IPS DF 6.9 (cell line): ENCODE data around the gene SUPT16H.
"Not testable (repeated sequence)": the region's sequence is repeated elsewhere in the genome, so short reads cannot be mapped to it uniquely, and the experiment has no call there.

Experiments used
- DNase-seq: peaks from one replicate; pipeline ENCODE4 v3.0.0-alpha.2; 2013; ENCODE audit warnings: low read depth, low spot score
- H3K27ac ChIP-seq: one replicate; pipeline ENCODE4 v1.5.1; 2013; ENCODE audit warnings: low read length, control low read depth
- H3K27me3 ChIP-seq: 2 replicates; pipeline ENCODE4 v1.6.1; 2013; ENCODE audit warnings: mild to moderate bottlenecking, low read length; ENCODE audit not compliant: control insufficient read depth, insufficient read depth
- H3K36me3 ChIP-seq: 2 replicates; pipeline ENCODE4 v1.6.1; 2013; ENCODE audit warnings: low read length; ENCODE audit not compliant: control insufficient read depth, insufficient read depth
- H3K4me1 ChIP-seq: 2 replicates; pipeline ENCODE4 v1.6.1; 2013; ENCODE audit warnings: low read length; ENCODE audit not compliant: control insufficient read depth, insufficient read depth
- H3K4me3 ChIP-seq: 2 replicates; pipeline ENCODE4 v1.5.1; 2013; ENCODE audit warnings: mild to moderate bottlenecking, low read length
- H3K9me3 ChIP-seq: 2 replicates; pipeline ENCODE4 v1.6.1; 2013; ENCODE audit warnings: low read length, inconsistent platforms; ENCODE audit not compliant: control insufficient read depth, insufficient read depth
- WGBS: extraction: QIAGEN DNeasy Blood & Tissue Kit; methylation state at CpG from one replicate; pipeline ENCODE4 v1.1.7; 2013; ENCODE audit warnings: mixed read lengths, missing lambda C conversion rate; ENCODE audit not compliant: insufficient read length, insufficient coverage; 5-methylcytosine and 5-hydroxymethylcytosine counted together

The SUPT16H gene

DNA sequence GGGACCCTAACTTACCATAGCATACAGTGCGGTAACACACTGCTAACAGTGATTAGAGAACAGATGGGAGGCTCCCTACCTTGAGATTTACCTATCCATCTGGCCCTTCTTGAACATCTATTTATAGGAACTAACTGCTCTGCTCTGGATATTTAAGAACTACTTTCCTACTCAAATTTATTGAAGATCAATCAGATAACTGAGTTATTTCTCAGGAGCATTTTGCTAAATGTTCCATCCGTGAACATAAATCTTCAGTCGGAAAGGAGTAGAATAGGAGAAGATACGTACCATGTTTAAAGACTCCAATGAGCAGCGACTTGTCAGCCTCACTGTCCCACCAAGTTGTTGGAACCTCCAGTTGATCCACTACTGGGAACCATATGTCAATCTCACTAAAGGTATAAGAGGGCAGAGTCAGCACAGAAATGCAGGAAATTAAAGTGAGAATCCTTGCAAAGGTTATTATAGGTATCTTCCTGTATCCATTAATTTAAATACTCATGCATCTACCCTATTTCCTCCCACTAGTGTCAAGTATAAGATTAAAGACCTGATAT, 15.6 kb upstream of the SUPT16H start:
- Histone ChIP-seq H3K4me1 (no peaks in the 10 kb centered on the region), H3K4me3 (no peak overlapping the region), H3K27me3 (no peaks in the 10 kb centered on the region), H3K36me3 (peaks cover 38% of the 10 kb centered on the region; the same call in 1 of the 2 replicates), H3K9me3 (no peaks in the 10 kb centered on the region), H3K27ac (no peak overlapping the region)
- no peak for DNase-seq
- no CpG with 5 or more reads among the region's 5 CpGs for WGBS

DNA sequence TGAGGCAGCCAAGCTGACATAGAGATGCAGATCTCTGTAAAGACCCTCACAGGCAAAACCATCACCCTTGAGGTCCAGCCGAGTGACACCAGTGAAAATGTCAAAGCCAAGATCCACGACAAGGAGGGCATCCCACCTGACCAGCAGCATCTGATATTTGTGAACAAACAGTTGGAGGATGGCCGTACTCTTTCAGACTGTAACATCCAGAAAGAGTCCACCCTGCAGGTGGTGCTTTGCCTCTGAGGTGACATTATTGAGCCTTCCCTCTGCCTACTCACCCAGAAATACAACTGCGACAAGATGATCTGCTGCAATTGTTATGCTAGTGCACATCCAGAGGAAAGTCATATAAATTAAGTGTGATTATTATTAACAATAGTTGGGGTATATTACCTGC, 15.1 kb upstream of the SUPT16H start:
- H3K4me3 ChIP-seq = no peak overlapping the region
- peaks cover 41% of the 10 kb centered on the region for H3K36me3 ChIP-seq
- no peaks in the 10 kb centered on the region for H3K4me1 ChIP-seq
- no peak overlapping the region for H3K27ac ChIP-seq
- no peaks in the 10 kb centered on the region for H3K9me3 ChIP-seq
- WGBS = no CpG with 5 or more reads among the region's 4 CpGs
- H3K27me3 ChIP-seq = no peaks in the 10 kb centered on the region
- no peak for DNase-seq

DNA sequence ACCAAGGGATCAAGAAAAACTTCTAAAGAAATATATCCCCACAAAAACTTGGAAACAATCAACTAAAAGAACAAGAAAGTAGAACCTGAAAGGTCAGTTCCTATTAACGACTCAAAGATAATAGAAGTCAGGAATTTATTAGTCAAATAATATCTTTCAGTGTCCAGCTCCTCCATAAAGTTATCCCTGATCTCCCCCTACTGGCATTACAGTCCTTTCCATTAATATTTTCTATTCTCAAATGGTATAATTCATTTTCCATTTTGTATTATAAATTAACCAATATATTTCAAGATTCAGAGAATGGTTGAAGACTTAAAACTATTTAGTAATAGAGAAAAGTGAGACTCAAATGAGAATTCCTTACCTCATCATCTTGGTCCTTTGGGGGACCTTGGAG, 11.6 kb upstream of the SUPT16H start:
- Histone ChIP-seq H3K4me1 (no peaks in the 10 kb centered on the region), H3K9me3 (no peaks in the 10 kb centered on the region), H3K27me3 (no peaks in the 10 kb centered on the region), H3K27ac (no peak overlapping the region), H3K4me3 (no peak overlapping the region), H3K36me3 (peaks cover 47% of the 10 kb centered on the region)
- WGBS = no CpG with 5 or more reads among the region's 1 CpG
- DNase-seq = no peak

DNA sequence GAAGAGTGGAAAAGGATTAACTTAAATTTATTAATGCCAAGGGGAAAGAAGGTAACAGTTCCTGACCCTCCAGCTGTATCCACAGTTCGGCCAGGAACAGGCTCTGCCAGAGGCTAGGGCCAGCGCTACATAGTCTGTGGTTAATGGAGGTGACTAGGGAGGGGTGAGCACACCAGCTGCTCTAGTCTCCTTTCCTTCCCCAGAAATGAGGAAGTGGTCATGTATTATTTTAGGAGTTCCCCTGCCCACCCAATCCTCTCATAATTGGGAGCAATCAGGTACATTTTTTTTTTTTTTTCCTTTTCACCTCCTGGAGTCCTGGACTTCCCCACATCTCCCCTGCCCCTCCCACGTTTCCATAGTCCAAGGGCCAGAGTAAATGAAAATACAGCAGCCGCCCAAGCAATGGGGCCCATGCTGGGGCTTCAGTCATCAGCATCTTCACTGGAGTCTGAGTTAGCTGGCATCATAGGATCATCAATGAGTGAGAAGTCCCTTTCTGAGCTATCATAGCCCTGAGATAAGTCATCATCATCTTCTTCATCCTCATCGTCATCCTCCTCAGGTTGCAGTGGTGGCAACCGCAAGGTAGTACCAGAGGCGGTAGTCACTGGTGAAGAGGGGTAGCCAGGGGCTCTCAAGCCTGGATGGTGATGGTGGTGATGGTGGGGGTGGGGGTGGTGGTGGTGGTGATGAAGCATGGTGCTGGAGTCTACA, 1.5 kb upstream of the SUPT16H start:
- Histone ChIP-seq H3K36me3 (peaks cover 2% of the 10 kb centered on the region; the same call in 1 of the 2 replicates), H3K9me3 (no peaks in the 10 kb centered on the region), H3K27me3 (no peaks in the 10 kb centered on the region), H3K27ac (no peak overlapping the region), H3K4me1 (no peaks in the 10 kb centered on the region; the same call in 1 of the 2 replicates), H3K4me3 (no peak overlapping the region)
- WGBS = no CpG with 5 or more reads among the region's 7 CpGs
- DNase-seq = no peak

DNA sequence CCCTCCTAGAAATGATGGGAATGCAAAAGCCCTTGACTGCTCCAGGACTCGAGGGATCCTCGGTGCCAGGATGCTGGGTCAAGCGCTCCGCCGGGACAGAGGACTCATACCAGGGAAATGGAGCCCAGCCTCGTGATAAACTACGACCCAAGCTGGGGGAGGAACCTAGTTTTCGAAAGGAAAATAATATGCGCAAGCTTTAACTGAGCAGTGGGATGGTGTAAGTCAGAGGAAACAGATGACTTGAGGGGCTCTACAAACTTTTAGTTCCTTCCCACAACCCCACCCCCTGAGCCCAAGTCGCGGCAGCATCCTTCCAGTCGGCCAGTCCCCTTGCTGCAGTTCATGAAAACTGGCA, 654 bp upstream of the SUPT16H start:
- no CpG with 5 or more reads among the region's 12 CpGs for WGBS
- no peak for DNase-seq
- H3K36me3 ChIP-seq = no peaks in the 10 kb centered on the region; the same call in 1 of the 2 replicates
- no peaks in the 10 kb centered on the region; the same call in 1 of the 2 replicates for H3K4me1 ChIP-seq
- no peaks in the 10 kb centered on the region for H3K9me3 ChIP-seq
- H3K27ac ChIP-seq = no peak overlapping the region
- H3K4me3 ChIP-seq = peak overlapping the region; percentile 100; the same call in 1 of the 2 replicates
- H3K27me3 ChIP-seq = no peaks in the 10 kb centered on the region

DNA sequence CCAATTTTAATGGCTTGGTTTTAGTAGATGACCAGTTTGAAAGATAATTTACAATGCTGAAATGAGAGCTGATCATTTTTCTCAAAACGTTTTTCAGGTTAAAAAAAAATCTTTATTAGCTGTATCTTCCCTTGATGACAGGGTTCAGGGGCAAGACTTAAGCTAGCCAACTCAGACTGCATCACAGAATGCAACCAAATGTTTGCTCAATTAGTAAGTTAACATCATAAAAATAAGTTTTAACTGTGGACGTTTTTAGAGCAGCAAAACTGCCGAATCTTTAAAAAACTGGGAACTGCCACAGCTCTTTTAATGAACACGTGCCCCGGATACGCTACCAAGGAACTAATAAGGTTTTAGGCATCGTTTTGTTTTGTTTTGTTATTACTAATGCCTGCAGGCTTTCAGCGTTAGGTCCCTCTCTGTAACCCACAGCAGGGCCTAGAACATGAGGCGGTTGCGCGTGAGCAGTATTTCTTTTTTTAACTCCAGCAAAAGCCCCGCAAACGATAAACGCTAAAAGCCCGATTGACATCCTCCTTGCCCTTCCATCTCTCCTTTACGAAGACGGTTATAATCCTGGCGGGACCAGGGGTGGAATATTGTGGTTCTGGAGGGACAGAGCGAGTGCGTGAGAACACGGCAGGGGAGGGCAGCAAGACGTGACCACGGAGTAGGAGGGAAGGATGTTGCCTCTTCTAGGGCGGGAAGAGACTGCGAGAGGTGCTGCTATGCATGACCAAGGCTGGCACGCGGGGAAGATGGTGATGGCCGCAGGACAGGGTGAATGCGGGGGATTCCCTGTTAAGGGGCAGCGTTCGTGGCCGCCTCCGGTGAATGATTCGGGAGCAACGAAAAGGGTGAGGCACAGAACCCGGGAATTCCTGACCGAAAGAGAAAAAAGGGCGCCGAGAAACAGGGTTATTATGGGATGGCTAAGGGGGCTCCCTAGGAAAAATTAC, 652 bp downstream of the SUPT16H start:
- no peak for DNase-seq
- WGBS = no CpG with 5 or more reads among the region's 39 CpGs
- Histone ChIP-seq H3K4me3 (peak overlapping the region; percentile 100), H3K9me3 (no peaks in the 10 kb centered on the region), H3K27ac (no peak overlapping the region), H3K27me3 (no peaks in the 10 kb centered on the region), H3K4me1 (no peaks in the 10 kb centered on the region; the same call in 1 of the 2 replicates), H3K36me3 (no peaks in the 10 kb centered on the region; the same call in 1 of the 2 replicates)

DNA sequence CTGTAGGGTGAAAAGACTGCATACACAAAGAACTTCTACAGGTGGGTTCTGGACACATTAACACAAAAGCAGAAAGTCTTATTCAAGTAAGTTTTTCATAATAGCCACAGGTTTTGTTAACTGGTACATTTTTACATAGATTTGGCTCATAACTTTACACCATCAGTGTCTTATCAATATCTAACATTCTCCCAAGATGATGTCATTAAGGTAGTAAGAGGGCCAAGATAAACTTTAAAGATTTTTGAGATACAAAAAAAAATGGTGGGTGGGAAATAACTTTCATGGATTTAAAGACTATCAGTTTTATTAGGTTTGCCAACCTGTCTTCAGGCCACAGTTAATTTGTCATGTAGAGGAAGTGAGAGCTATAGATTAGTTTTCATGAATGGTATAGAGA, 1.7 kb downstream of the SUPT16H start:
- Histone ChIP-seq H3K36me3 (no peaks in the 10 kb centered on the region; the same call in 1 of the 2 replicates), H3K4me3 (no peak overlapping the region), H3K27ac (no peak overlapping the region), H3K4me1 (no peaks in the 10 kb centered on the region; the same call in 1 of the 2 replicates), H3K9me3 (no peaks in the 10 kb centered on the region), H3K27me3 (no peaks in the 10 kb centered on the region)
- no peak for DNase-seq

DNA sequence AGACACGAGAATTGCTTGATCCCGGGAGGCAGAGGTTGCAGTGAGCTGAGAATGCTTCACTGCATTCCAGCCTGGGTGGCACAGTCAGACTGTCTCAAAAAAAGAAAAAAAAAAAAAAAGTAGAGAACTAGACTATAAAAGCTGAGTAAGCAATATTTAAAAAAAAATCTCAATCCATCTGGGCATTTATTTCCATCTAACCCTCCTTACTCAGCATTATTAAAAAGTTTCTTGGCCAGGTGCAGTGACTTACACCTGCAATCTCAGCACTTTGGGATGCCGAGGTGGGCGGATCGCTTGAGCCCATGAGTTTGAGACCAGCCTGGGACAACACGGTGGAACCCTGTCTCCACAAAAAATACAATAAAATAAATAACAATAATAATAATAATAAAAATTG, 4.5 kb downstream of the SUPT16H start:
- no peaks in the 10 kb centered on the region; the same call in 1 of the 2 replicates for H3K36me3 ChIP-seq
- WGBS = no CpG with 5 or more reads among the region's 6 CpGs

DNA sequence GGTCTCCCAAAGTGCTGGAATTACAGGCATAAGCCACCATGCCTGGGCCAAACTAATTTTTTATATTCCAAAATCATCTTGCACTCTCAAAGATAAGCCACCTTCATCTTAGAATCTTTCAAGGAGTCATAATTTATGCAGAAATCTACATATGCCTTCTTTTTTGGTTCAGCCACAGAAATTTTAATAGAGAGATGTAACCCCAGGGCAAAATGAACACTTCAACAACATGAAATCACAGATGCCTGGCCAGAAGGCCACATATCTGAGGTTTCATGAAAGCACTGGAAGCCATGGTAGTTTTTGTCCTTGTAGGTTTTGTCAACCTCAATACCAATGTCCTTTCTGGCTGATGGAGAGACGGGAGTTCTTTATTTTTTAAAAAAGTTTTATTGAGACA, 9.8 kb downstream of the SUPT16H start:
- no peak for DNase-seq
- Histone ChIP-seq H3K27ac (no peak overlapping the region), H3K9me3 (no peaks in the 10 kb centered on the region), H3K36me3 (peaks cover 6% of the 10 kb centered on the region; the same call in 1 of the 2 replicates), H3K4me1 (no peaks in the 10 kb centered on the region), H3K4me3 (no peak overlapping the region), H3K27me3 (no peaks in the 10 kb centered on the region)
- no CpG with 5 or more reads among the region's 1 CpG for WGBS

More for the DNA sequence above, 4.5 kb downstream of the SUPT16H start:
- Histone ChIP-seq H3K4me1 (no peaks in the 10 kb centered on the region; the same call in 1 of the 2 replicates), H3K9me3 (no peaks in the 10 kb centered on the region), H3K27ac (no peak overlapping the region), H3K4me3 (no peak overlapping the region), H3K27me3 (no peaks in the 10 kb centered on the region)
- no peak for DNase-seq

DNA sequence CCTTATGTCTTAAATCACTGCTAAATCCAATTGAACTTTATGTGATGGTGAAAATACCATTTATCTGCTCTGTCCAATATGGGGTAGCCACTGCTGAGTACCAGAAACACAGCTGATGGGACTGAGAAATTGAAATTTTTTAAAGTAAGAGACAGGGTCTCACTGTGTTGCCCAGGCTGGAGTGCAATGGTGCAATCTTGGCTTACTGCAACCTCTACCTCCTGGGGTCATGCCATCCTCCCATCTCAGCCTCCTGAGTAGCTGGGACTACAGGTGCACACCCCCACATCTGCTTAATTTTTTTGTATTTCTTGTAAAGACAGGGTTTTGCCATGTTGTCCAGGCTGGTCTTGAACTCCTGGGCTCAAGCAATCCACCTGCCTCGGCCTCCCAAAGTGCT, 11.0 kb downstream of the SUPT16H start:
- not testable (repeated sequence) for DNase-seq, H3K4me1 ChIP-seq, H3K27ac ChIP-seq, H3K27me3 ChIP-seq, H3K4me3 ChIP-seq, H3K9me3 ChIP-seq
- H3K36me3 ChIP-seq = peaks cover 11% of the 10 kb centered on the region; the same call in 1 of the 2 replicates
- no CpG with 5 or more reads among the region's 1 CpG for WGBS
